ENCODE data around the gene PPCDC. TPM values are rescaled to one million over a fixed set of nuclear protein-coding genes. Genes with fewer than 3 reads are reported as not detected.

The PPCDC gene, protein sequence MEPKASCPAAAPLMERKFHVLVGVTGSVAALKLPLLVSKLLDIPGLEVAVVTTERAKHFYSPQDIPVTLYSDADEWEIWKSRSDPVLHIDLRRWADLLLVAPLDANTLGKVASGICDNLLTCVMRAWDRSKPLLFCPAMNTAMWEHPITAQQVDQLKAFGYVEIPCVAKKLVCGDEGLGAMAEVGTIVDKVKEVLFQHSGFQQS
- 21.7 and 26.1 TPM in 2 replicates for total RNA-seq

DNA sequence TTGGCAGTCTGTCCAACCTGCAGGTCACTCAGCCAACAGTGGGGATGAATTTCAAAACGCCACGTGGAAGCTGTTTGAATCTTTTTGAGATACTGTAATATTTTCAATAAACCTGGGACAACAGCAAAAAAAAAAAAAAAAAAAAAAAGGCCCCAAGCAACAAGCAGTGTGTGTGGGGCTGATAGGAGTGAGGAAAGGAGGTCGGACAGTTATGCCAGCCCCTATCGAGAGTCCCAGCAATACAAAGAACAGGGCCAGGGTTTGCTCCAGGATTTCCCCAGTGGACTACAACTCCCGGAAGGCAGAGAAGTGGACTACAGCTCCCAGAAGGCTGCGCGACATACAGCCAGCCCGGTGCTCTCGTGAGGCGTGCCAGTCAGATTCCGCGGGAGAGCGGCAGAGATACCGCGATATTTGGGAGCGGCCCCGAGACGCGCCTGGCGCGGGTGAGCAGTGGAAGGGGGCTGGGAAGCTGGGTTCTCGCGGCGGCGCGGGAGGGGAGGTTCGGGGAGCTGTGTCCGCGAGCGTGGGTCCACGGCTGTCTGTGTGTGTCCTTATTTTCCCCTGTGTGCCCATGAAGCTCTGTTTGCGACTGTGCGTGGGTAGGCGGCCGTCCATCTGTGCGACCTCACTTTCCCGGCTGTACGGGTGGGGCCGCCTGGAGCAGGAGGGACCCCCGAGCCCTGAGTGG is at the start of gene PPCDC:
Gene PPCDC (plus strand): TSS at position 410 of the 691 bp plus-strand sequence. CDS start 4,729 bp downstream, outside the sequence.

DNA sequence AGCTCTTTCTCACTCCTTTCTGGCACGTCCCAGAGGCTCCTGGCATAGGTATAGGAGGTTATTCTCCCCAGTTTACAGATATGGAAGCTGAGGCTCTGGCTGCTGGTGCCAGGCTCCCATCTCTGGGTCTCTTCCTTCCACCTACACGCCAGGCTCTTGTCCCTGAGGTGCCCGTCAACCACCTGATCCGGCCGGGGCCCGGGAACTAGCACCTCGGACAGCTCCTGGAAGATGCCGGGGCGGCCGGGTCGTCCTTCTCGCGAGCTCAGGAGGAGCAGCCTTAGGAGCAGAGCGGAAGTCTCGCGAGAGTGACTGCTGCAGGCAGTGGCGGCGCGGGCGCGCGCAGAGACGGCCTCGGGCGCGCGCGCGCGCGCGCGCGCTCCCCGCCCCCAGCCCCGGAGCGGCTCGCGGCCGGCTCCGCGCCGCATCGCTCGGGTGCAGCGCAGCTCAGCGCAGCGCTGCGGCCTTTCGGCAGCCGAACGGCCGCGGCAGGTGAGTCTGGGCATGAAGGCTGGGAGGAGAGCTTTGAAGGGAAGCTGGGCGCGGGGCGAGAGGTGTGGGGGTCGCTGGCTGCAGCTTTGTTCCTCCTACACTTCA is 28.1 kb upstream of the PPCDC start, which contains the start of gene SCAMP5:
Gene SCAMP5 (plus strand): TSS at position 382 of the 597 bp plus-strand sequence. CDS start 16,277 bp downstream, outside the sequence.

Other genes starting within 250 kb of the PPCDC start
- gene CSK, start 241.5 kb upstream of the PPCDC start, total RNA-seq = 21.1 and 23.5 TPM in 2 replicates
- gene LMAN1L, start 210.8 kb upstream of the PPCDC start, total RNA-seq = not detected in 2 replicates
- not detected in 2 replicates for gene CPLX3, start 197.0 kb upstream of the PPCDC start, total RNA-seq
- 14.4 and 14.5 TPM in 2 replicates for gene ULK3, start 180.4 kb upstream of the PPCDC start, total RNA-seq
- 44.6 and 52.6 TPM in 2 replicates for gene SCAMP2, start 150.2 kb upstream of the PPCDC start, total RNA-seq
- gene MPI, start 133.5 kb upstream of the PPCDC start, total RNA-seq = 65.7 and 87.6 TPM in 2 replicates
- 27.1 and 27.6 TPM in 2 replicates for gene FAM219B, start 116.7 kb upstream of the PPCDC start, total RNA-seq
- 170 and 243 TPM in 2 replicates for gene COX5A, start 85.5 kb upstream of the PPCDC start, total RNA-seq
- 5.6 and 6.1 TPM in 2 replicates for gene RPP25, start 66.8 kb upstream of the PPCDC start, total RNA-seq
- under 0.01 and 0.45 TPM in 2 replicates for gene SCAMP5, start 28.0 kb upstream of the PPCDC start, total RNA-seq
- 4.3 and 7.4 TPM in 2 replicates for gene C15orf39, start 178.3 kb downstream of the PPCDC start, total RNA-seq
- gene GOLGA6C, start 234.7 kb downstream of the PPCDC start, total RNA-seq = not detected in 2 replicates

Measured in bronchus fibroblast of lung (primary cell).